ENCODE results near the gene SDK1.

Gene SDK1

DNA sequence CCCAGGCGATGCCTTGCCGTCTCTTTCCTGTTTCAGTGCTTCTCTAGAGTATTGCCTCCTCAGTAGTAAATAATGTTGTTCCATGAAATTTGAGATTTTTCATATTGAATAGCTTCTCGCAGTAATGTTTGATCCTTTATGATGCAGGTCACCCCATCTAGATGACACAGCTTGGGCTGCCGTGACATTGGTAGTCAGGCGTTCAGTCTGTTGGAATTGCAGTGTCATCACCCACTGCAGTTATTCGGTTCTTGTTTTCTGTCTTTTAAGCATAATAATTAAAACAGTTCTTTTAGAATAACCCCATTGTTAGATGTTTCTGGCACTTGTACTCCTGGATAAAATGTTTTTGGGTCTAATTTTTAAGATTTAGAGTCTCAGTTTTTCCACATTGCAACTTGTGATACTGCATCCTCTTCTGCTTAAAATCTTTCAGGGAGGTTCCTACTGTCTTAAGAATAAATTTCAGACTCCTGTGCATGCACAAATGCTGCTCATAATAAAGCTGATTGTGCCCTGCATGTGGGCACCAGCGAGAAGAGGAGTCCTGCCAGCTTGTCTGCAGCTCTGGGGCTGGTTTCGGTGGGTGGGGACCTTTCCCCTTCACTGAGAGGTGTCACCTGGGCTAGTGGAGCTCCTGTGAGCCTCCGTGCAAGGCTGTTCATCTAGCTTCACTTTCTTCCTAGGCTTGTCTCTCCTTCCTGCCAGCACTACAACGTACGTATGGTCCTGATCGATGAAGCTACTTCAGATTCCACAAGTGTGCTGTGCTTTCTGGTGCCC is 44.8 kb downstream of the SDK1 start:
- DNase-seq = no peak

DNA sequence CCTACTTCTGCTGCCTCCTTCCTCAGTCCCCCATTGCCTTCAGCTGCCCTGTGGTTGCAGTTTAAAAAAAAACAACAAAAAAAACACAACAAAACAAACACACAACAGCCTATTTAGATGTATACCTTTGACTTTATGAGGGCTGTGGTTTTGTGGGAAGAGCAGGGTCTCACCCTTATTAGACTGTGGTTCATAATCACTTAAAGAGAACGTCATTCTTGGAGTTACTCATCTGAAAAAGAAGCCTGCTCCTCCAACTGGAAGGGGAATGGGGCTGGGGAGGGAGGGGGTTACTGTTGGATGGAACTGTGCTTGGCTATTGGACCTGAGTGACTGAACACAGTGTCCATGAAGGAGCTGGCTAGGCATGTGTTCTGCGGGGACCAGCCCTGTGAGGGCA is 48.1 kb downstream of the SDK1 start:
- DNase-seq = no peak

DNA sequence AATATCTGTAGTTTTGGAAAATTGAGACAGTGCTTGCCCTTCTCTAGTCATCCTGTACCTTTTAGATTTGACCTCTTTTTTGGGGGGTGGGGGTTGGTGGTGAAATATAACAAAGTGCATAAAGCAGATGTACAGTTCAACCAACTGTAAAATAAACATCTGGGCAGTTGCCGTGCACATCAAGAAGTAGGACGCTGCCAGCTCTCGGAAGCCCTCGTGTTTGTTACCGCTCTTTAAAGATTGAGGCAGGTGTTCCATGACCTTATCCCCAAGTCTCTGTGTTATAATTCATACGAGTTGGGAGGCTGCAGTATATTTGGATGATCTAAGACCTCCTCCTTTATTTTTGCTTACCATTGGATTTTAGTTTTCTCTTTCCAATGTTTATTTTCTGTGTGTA is 55.1 kb downstream of the SDK1 start:
- no peak for DNase-seq

DNA sequence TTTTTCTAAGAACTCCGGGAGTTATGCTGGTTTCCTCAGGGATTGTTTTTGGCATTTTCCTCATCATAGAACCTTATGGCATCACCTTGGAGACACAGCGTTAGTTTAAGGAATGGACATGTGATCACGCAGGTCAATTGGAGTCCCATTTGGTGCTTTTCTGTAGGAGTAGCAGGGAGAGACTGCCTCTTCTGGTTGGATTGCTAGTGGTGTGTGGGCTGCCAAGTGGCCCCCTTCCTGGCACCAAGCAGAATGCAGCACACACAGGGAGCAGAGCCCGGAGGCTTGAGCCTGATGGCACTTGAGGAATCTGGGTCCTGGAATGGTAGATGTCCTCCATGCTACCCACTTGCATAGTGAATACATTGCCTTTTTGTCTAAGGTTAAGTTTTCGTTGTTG is 57.9 kb downstream of the SDK1 start:
- no peak for DNase-seq

DNA sequence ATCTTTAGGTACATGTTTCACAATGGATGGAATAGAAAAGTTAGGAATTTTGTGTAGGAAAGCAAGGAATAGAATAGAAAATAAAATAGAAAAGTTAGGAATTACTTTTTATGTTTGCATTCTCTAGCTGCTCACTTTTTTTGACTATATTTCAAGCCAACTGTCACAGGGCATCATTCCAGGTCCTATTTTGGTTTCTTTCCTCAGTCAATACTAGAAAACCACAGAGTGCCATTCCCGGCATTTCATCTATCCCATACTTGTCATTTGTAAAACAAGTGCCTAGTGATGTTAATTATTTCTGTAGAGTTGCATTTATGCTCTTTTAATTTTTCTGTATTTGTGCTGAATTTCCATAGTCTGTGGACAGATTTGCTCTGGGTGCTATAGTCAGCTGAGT is 66.2 kb downstream of the SDK1 start:
- DNase-seq = no peak

DNA sequence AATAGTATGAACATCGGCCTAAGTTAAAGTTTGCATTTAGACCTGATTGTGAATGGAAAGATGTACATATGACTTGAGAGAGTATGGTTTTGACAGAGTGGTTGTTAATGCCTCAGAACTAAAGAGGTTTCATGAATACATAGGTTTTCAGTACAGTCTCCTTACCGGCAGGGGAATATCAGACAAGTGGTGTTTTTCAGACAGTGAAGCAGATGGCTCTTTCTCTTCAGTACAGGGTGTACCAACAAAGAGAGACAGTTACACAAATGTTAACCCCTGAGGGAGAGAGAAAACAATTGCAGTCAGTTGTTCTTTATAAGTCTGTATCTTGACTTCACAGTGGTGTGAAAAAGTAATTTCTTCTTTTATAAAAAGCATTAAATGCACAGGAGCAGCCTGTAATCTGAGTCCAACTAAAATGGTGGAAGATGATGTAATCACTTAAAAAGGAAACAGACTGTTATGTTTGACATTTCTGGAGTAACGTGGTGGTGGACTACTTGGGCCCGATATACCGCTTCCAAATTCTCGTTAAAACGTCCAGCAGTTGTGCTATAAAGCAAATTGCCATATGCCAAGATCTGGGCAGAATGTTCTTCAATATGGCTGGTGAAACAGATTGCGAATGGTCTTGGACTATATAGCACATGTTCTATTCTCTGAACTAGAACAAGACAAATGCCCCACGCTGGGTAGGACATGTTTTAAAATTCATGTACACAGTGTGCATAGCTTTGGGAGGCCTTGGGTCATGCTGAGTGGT is 69.2 kb downstream of the SDK1 start:
- no peak for DNase-seq

DNA sequence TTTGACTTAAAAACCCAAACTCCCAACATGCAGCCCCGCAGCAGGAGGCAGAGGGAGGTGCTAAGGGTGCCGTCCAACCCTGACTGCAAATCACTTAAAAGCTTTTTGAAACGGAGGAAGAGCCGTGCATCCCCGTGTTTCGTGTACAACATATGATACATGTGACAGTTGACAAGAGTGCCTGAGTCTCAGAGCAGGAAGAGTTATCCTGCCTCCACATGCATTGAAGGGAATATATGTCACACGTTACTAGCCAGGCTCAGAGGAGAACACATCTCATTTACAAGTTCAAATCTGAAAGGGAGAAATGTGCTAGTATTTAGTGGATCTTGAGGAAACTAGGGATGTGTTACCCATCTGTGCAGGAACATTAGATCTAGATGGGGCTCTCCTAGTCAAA is 69.9 kb downstream of the SDK1 start:
- no peak for DNase-seq

DNA sequence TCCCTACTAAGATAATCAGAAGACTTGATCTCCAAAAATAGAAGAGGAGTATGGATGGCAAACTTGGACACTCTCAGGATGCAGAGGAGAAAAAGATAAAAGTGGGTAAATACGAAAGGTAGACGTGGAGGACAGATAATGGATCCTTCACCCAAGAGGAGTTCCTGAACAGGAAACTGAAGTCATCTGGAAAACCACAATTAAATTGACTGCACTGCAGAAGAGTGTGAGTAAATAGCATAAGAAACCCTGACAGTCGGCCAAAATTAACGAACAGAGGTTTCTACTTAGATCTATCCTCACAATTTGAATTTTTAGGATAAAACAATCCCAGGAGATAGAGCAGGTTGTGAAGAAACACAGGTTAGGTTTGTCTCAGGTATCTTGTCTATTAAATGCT is 70.5 kb downstream of the SDK1 start:
- no peak for DNase-seq

DNA sequence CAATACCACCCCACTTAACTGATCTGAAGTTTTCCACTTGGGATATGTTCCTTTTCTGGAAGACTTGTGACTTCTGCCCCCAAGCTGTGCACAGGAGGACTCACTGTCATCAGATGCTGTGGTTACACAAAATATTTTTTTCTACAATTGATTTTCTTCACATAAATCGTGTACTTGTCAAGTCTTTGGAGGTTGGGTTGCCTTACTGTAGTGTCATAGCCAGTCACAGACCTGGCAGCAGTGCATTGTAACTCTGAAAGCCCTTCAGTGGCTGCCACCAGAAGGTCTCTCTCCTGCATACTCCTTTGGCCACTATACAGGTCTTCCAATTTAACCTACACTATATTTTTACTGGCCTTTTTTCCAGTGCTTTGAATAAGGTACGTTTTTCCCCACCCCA is 73.2 kb downstream of the SDK1 start:
- DNase-seq = no peak

DNA sequence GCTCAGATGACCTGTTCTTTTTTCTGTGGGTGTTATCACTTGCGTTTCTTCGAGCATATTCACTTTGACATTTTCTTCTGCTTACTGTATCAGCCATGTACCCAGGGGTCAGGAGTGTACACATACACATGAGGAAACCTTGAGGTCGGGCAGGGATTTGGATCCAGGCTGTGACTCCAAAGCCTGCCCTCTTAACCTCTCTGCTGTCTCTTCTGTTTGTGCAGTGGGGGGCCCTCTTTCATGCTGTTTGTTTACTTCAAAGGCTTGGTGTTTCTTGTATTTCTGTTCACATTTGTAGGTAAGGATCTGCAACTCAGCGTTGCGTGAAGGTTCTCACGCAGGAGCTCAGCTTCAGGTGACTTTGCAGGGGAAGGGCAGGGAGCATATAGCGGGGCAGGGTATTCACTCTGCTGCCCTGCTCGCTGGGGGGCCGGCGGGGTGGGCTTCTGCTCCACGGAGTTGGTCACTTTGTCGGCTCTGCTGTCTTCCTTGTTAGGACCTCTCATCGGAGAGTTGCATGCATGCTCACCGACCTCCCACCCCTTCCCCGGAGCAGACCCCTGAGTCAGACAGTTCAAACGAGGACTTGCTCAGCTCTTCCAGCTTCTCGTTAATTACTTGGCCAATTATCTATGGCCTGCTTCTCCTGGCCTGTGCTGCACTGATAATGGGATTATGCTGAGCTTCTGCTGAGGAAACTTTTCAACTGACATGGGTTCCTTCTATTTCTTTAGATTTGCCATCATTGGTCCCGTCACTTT is 77.5 kb downstream of the SDK1 start:
- DNase-seq = no peak

DNA sequence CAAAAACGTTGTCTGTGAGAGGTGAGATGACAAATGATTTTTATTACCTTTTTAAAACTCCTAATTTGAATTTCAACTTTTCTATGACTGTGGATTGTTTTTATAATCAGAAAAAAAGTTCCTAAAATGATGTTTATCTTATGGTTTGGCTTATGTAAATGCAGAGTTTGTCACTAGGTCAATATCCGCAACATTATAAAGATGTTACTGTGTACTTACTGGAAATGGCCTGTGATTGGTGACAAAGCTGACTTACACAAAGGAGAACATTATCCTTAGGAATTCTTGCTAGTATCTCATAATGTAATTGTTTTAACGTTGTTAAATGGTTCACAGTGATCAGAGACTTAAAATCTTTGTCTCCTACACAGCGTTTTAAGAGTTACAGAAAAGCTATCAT is 79.0 kb downstream of the SDK1 start:
- no peak for DNase-seq

DNA sequence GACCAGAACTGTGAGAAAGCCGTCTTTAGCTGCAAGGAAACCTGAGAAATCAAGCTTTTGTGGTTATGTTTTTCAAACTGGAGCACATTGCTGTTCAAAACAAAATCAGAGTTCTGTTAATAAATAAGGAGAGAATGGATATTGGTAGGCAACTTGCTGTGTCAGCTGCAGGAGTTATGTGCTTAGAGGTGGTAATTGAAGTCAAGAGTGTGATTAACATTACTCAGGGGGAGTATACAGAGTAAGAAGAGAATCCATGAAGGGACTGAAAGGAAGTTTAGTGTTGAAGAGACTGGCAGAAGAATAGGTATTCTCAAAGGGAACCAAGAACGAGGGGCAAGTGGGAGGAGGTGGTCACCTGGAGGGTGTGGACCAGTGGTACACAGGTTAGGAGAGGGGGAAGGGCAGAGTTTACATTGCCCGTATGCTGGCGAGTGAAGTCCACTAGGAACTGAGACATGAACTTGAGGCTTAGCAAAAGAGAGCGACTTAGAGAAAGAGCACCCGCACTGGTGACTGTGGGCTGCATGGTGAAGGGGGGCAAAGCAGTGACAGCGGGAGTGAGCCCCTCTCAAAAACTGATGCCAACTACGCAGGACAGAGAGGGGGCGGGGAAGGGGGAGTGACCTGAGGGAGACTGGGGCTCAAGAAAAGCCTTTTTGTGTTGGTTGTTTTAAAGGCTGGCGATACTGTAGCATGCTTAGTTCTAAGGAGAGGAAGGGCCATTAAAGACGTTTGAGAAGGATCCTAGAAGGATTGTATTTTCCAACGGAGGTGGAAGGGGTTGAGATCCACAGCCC is 80.0 kb downstream of the SDK1 start:
- DNase-seq = no peak

DNA sequence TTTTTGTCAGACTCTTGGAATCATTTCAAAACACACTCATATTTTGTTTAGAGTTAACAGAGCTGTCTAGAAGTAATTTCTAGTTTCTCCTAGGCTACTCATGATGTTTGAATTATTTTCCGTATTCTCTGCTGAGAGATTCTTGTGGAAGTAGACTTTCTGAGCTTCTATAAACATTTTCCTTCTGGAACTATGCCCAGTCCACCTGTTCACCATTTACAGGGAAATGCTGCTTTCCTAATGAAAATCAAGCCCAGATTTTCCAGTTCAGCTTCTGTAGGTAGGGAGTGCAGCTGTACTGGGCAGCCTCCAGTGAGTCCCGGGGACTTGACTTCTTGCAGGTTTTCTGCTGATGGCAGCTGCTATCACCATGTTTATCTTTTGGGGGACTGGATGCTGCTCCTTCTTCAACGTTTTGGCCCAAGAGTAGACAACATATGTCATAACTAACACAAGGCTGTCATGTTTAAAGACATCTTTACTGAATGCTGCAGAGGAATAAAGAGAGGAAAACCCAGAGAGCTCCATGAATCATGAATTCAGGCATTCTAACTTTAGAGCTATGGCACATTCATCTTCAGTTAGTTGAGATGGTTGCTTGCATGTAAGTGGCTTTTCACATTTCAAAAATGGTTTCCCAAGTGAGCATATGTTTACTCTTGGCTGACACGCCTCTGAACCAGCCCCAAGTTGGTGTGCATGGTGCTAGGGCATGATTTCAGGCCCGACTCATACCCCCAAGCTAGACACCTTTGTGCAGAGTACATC is 85.6 kb downstream of the SDK1 start:
- no peak for DNase-seq

DNA sequence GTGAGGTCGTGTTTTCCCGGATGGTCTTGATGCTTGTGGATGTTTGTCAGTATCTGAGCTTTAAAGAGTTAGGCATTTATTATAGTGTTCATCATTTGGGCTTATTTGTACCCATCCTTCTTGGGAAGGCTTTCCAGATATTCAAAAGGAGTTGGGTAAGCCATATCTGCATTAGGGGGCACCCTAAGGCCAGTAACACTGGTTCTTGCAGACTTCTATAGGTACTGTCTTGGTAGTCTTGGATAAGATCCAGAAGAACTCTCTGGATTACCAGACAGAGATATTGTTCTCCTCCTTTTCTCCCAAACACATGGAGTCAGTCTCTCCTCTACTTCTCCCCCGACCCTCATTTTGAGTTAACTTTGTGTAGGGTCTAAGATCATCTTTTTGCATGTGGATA is 92.8 kb downstream of the SDK1 start:
- DNase-seq = no peak

DNA sequence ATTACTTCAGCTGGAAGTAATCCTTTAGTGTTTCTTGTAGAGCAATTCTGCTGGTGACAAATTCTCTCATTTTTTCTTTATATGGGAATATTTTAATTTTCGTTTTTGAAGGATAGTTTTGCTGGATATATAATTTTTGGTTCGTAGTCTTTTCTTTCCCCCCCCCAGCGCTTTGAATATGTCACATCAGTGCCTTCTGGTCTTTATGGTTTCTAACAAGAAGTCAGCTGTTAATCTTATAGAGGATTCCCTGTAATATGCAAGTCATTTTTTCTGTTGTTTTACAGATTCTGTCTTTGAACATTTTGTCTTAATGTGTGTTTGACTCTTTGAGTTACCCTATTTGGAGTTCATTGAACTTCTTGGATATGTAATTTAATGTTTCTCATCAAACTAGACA is 96.3 kb downstream of the SDK1 start:
- DNase-seq = no peak

DNA sequence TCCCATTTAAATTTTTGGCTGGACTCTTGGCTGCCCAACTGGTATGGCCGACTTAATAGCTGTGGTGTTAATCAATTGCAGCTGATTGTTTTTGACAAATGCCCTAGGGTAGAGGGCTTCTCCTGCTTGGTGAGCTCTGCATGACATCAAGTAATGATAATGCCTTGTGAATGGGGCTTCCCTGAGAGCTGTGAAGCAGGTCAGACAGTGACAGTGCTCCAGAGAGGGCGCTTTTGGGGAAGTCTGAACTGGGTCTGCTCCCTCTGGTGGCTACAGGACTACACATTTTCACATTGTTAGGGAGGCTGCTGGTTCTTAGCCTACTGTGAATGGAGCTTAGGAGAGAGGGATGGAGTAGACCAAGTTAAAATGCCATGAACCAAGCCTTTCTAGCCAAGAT is 98.8 kb downstream of the SDK1 start:
- no peak for DNase-seq

DNA sequence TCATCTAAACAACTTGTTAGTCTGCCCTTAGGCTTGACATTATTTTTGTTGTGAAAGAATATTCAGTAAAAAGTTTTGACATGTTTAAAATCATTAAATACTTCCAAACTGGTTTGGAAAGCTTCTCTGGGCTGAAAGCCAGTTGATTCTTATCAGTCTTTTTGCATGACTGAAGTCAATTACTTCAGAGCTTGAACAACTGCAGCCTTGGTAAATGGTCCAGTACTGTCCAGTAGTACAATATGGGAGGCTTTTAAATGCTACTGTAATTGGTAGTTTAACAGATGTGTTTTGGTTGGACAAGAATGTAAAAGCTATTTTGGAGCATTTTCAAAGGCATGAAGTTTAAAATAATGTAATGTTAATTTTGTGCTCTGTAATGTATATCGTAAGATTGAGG is 103.4 kb downstream of the SDK1 start:
- DNase-seq = no peak

DNA sequence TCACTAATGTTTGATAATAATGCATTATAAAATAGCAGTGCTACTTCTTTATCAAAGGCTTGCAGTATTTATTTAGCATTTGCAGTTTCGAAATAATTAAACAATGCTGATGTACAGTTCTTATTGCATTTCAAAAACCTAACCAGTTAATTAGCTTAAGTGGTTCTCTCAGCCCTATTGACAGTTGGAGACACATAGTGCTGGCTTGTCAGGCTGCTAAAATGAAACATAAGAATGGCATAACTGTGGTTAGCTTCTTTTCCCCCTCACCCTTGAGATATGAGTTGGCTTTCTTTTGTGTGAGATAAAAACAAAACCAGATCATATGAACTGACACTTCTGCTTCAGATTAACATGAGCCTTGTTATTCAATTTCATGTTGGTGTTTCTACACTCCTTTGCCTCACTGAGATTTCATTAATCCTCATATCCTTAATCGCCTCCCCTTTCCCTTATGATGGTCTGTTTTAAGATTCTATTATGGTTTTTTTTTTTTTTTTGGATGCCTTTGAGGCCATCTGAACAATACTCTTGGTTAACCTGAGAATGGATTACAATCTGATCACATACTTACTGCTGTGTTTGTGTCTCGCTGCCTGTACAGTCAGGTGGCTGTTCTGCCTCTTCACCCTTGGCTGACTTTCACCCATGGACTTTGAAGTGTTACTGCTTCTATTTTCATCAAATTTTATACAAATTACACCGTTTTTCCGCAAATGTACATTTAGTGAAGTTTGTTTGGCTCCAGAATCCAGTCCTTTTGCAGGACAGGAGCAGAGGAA is 108.0 kb downstream of the SDK1 start:
- no peak for DNase-seq

DNA sequence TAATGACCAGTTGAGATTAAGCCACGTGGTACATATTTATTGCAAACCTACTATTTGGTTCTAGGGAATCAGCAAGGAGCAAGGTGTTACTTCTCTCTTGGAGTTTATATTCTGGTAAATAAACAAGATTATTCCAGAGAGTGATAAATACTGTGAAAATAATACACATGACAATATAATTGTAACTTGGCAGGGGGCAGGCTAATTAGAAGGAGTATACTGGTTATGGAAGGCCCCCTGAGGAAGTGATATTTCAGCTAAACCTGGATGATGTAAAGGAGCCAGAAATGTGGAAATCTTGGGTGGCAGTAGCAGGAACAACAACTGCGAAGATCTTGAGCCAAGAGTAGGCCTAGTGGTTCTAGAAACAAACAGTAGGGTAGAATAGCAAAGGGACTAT is 111.8 kb downstream of the SDK1 start:
- no peak for DNase-seq

DNA sequence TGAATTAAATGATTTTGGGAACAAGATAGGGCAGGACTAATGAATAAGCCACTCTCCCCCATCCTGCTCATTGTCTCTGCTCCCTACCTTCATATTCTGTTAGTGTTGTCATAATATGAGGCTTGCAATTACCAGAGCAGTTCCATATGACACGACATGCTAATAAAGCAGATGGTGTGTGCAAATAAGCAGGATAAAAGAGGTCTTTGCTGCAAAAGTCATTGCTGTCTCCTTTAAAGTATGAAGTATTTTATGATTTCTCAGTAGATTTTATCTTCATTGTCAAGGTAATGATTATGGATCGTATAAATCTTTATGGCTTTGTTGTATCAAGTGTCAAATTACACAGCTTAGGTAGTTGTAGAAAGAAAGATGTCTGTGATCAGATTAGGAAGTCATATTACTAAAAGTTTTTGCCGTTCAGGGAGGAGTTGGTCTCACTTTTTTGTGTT is 114.8 kb downstream of the SDK1 start:
- no peak for DNase-seq

DNA sequence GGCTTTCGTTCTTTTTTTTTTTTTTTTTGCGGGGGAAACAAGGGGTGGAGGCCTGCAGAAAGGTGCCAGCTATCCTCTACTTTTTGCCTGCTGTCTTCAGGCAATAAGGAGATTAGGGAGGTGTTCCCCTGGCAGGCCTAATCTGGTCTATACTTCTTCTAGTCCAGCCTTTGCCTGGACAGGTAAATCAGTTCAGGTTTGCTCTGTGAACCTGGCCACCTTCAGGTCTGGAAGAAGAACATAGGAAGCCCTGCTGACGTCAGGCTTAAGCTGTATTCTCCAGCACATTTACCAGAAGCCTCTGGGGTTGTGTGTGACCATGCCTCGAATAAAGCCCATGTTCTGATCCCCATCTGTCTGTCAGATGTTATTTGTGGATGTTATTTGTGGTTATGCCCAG is 115.4 kb downstream of the SDK1 start:
- no peak for DNase-seq
